Astrocyte of the cerebellum (primary cell): ENCODE data around the gene SLC46A1.

Source experiments
- DNase-seq: peaks from one replicate; pipeline ENCODE4 v3.0.0-alpha.2; 2011; ENCODE audit warnings: low read depth
- H3K4me3 ChIP-seq: 2 replicates; pipeline ENCODE4 v1.5.1; 2011; ENCODE audit warnings: mild to moderate bottlenecking, low read depth, low read length, moderate library complexity
- in situ Hi-C: cut with HindIII; loops from 2 replicates; pipeline ENCODE4 v1.10.0; 2017; ENCODE audit warnings: low sequenced_read_pairs
- TF ChIP-seq, protein P1 (sequence below): IDR thresholded peaks from 2 replicates; pipeline ENCODE4 v1.5.1; 2012; ENCODE audit warnings: low read length, low read depth, moderate library complexity, mild to moderate bottlenecking; ENCODE audit errors: missing control alignments

The SLC46A1 gene

GRCh38 chr17:28365487-28365886 lies 40.5 kb downstream of the SLC46A1 start:
- TF ChIP-seq, protein P1, sequence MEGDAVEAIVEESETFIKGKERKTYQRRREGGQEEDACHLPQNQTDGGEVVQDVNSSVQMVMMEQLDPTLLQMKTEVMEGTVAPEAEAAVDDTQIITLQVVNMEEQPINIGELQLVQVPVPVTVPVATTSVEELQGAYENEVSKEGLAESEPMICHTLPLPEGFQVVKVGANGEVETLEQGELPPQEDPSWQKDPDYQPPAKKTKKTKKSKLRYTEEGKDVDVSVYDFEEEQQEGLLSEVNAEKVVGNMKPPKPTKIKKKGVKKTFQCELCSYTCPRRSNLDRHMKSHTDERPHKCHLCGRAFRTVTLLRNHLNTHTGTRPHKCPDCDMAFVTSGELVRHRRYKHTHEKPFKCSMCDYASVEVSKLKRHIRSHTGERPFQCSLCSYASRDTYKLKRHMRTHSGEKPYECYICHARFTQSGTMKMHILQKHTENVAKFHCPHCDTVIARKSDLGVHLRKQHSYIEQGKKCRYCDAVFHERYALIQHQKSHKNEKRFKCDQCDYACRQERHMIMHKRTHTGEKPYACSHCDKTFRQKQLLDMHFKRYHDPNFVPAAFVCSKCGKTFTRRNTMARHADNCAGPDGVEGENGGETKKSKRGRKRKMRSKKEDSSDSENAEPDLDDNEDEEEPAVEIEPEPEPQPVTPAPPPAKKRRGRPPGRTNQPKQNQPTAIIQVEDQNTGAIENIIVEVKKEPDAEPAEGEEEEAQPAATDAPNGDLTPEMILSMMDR: no peak

DNA sequence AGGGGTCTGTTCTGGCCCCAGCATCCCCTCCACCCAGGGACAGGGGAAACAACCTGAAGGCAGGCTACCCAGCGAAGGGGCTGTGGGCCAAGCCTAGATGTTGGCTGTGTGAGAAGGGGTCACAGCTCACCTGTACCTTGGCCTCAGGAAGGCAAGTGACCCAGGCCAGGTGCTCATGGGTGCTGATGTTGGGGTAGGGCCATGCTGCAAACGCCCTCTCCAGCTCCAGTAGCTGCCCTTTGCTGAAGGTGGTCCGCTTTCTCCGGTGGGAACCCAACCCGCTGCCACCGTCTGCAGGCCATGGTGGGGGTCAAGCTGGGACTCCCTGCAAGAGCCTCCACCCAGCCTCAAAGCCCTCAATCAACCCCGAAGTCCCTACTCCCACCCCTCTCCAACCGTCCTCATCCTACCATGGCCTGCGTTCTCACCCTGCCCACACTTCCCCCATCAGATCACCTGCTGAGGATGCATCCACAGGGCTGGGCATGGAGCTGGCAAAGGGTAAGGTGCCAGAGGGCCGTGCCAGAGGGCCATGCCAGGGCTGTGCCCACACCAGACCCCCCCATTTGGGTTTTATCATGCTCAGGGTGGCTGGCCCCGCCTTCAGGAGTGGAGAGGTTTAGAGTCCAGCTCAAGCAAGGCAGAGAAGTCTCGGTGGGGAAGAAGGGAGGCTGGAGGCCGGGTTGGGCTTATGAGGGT lies 41.2 kb downstream of the SLC46A1 start, which contains the start of gene SEBOX:
TSS of gene SEBOX (minus strand) at position 535 of the 699 bp plus-strand sequence. CDS start at position 487, 48 bp downstream.
- DNase-seq: no peak
- TF ChIP-seq, protein P1: no peak
- H3K4me3 ChIP-seq: no peak within 1 kb of the TSS
- in situ Hi-C loops: no loop called here

More at GRCh38 chr17:28365487-28365886, 40.5 kb downstream of the SLC46A1 start:
- no peak overlapping the region for H3K4me3 ChIP-seq
- no peak for DNase-seq
- in situ Hi-C loops: no loop called here

GRCh38 chr17:28363776-28364650 lies 42.0 kb downstream of the SLC46A1 start:
- TF ChIP-seq, protein P1: no peak
- in situ Hi-C loops: no loop called here
- H3K4me3 ChIP-seq: no peak overlapping the region
- DNase-seq: no peak

GRCh38 chr17:28363186-28363585 lies 42.8 kb downstream of the SLC46A1 start:
- in situ Hi-C loops: no loop called here
- no peak overlapping the region for H3K4me3 ChIP-seq
- no peak for DNase-seq
- TF ChIP-seq, protein P1: no peak

DNA sequence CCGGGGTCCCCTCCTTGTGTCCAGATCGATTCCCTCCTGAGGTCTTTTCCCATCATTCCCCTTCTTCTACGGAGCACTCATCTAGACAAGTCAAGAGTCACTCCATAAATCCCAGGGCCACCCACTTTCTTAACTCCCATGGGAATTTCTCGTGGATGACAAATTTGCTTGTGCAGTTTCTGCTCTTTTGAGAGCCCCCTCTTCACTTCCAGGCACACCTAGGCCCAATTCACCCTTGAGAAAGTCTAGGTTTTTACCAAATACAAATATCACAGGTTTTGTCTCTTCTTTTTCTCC lies 48.2 kb downstream of the SLC46A1 start:
- peak overlapping the region; percentile 95 for H3K4me3 ChIP-seq
- no peak for DNase-seq
- TF ChIP-seq, protein P1: no peak
- in situ Hi-C loops: no loop called here

GRCh38 chr17:28357061-28357900 lies 48.7 kb downstream of the SLC46A1 start, which contains the start of gene POLDIP2:
POLDIP2 (minus strand) TSS chr17:28357527; CDS start chr17:28357448, 79 bp downstream.
- in situ Hi-C loops: no loop called here
- peak; percentile 85 for DNase-seq
- H3K4me3 ChIP-seq: peak within 1 kb of the TSS; percentile 95
- TF ChIP-seq, protein P1: no peak
